GM06990 (cell line): ENCODE measurements around the gene ZNF609.

Source experiments
- DNase-seq: peaks from one replicate; pipeline ENCODE4 v3.0.0-alpha.2; 2011; ENCODE audit not compliant: insufficient read length; ENCODE audit errors: extremely low read depth
- H3K27me3 ChIP-seq: replicated peaks from 2 replicates; pipeline ENCODE4 v1.6.0; 2011; ENCODE audit warnings: low read length; ENCODE audit not compliant: control insufficient read depth, insufficient read depth
- H3K36me3 ChIP-seq: 2 replicates; pipeline ENCODE4 v1.5.1; 2011; ENCODE audit warnings: low read length; ENCODE audit not compliant: control insufficient read depth, insufficient read depth
- H3K4me3 ChIP-seq: replicated peaks from 2 replicates; pipeline ENCODE4 v1.5.1; 2011; ENCODE audit warnings: low read depth, mild to moderate bottlenecking, control low read depth, low read length
- CTCF ChIP-seq: IDR thresholded peaks from 2 replicates; pipeline ENCODE4 v1.5.1; 2011; ENCODE audit warnings: low read length, control low read depth, mild to moderate bottlenecking, inconsistent platforms; ENCODE audit not compliant: insufficient read depth, poor library complexity, severe bottlenecking

The ZNF609 gene

GRCh38 chr15:64731012-64731804, 270.8 kb downstream of the ZNF609 start:
- no peak for DNase-seq
- no peaks in the 10 kb centered on the region for H3K36me3 ChIP-seq
- no peaks in the 10 kb centered on the region for H3K27me3 ChIP-seq
- H3K4me3 ChIP-seq, result no peak overlapping the region
- TF ChIP-seq CTCF, result peak; percentile 87

- no peak for TF ChIP-seq CTCF
- no peak for DNase-seq
- Histone ChIP-seq H3K27me3 (no peaks in the 10 kb centered on the region), H3K36me3 (no peaks in the 10 kb centered on the region), H3K4me3 (no peak overlapping the region)
Measured at GRCh38 chr15:64731805-64732151, 271.4 kb downstream of the ZNF609 start.

GRCh38 chr15:64732156-64732860, 271.9 kb downstream of the ZNF609 start:
- H3K4me3 ChIP-seq, result no peak overlapping the region
- no peak for DNase-seq
- H3K27me3 ChIP-seq, result no peaks in the 10 kb centered on the region
- no peak for TF ChIP-seq CTCF
- H3K36me3 ChIP-seq, result no peaks in the 10 kb centered on the region
